Memory B cell (primary cell): Measurements from ENCODE around the gene PRCD.
A peak's percentile ranks its signal among the peaks of the same experiment; 100 is the strongest.

ENCODE experiments used
- ATAC-seq: fragments of 150-1000 bp; cut with Tn5 transposase; 2 replicates; pipeline ENCODE4 v1.10.0; 2021; ENCODE audit warnings: low read depth, mild to moderate bottlenecking, moderate library complexity
- DNase-seq, 2 donors: peaks; one replicate each; pipeline ENCODE4 v3.0.0; 2022; ENCODE audit warnings: low spot score in 2 of 2
- H3K27ac Mint-ChIP-seq: one replicate; pipeline ENCODE4 v1.8.0; 2022; ENCODE audit warnings: mild to moderate bottlenecking, moderate library complexity, mixed read lengths
- H3K27me3 Mint-ChIP-seq: one replicate; pipeline ENCODE4 v1.8.0; 2022; ENCODE audit warnings: mixed read lengths
- H3K36me3 Mint-ChIP-seq: one replicate; pipeline ENCODE4 v1.8.0; 2022; ENCODE audit warnings: mild to moderate bottlenecking, mixed read lengths
- H3K4me1 Mint-ChIP-seq: one replicate; pipeline ENCODE4 v1.8.0; 2022; ENCODE audit warnings: mixed read lengths
- H3K4me3 Mint-ChIP-seq: one replicate; pipeline ENCODE4 v1.8.0; 2022; ENCODE audit warnings: mild to moderate bottlenecking, moderate library complexity, mixed read lengths
- H3K9me3 Mint-ChIP-seq: one replicate; pipeline ENCODE4 v1.8.0; 2022; ENCODE audit warnings: mixed read lengths

PRCD gene

GRCh38 chr17:76567634-76568432, 28.0 kb downstream of the PRCD start:
- H3K9me3 Mint-ChIP-seq, result no peaks in the 10 kb centered on the region
- H3K27ac Mint-ChIP-seq, result peak overlapping the region; percentile 86
- peaks cover 41% of the 10 kb centered on the region for H3K4me1 Mint-ChIP-seq
- peaks cover 2% of the 10 kb centered on the region for H3K27me3 Mint-ChIP-seq
- peak in 1 of 2 donors; percentile 32 for DNase-seq
- H3K4me3 Mint-ChIP-seq, result peak overlapping the region; percentile 27
- H3K36me3 Mint-ChIP-seq, result peaks cover 18% of the 10 kb centered on the region
- peak; percentile 95 for ATAC-seq

GRCh38 chr17:76568811-76569221, 29.0 kb downstream of the PRCD start:
- Mint-ChIP-seq H3K27ac (peak overlapping the region; percentile 86), H3K4me1 (peaks cover 37% of the 10 kb centered on the region), H3K4me3 (peak overlapping the region; percentile 15), H3K36me3 (peaks cover 16% of the 10 kb centered on the region), H3K9me3 (no peaks in the 10 kb centered on the region), H3K27me3 (peaks cover 2% of the 10 kb centered on the region)
- no peak for ATAC-seq
- no peak for DNase-seq

GRCh38 chr17:76569607-76570279, 29.9 kb downstream of the PRCD start:
- no peak overlapping the region for H3K27ac Mint-ChIP-seq
- ATAC-seq, result no peak
- peaks cover 16% of the 10 kb centered on the region for H3K36me3 Mint-ChIP-seq

GRCh38 chr17:76570457-76570856, 30.6 kb downstream of the PRCD start:
- ATAC-seq (no peak), DNase-seq (no peak)
- H3K4me3 Mint-ChIP-seq, result no peak overlapping the region
- peaks cover 14% of the 10 kb centered on the region for H3K36me3 Mint-ChIP-seq
- no peak overlapping the region for H3K27ac Mint-ChIP-seq
- peaks cover 35% of the 10 kb centered on the region for H3K4me1 Mint-ChIP-seq
- peaks cover 4% of the 10 kb centered on the region for H3K27me3 Mint-ChIP-seq
- no peaks in the 10 kb centered on the region for H3K9me3 Mint-ChIP-seq

More at GRCh38 chr17:76569607-76570279, 29.9 kb downstream of the PRCD start:
- Mint-ChIP-seq H3K27me3 (peaks cover 4% of the 10 kb centered on the region), H3K9me3 (no peaks in the 10 kb centered on the region), H3K4me1 (peaks cover 37% of the 10 kb centered on the region), H3K4me3 (no peak overlapping the region)
- DNase-seq, result no peak

- Mint-ChIP-seq H3K4me1 (peaks cover 33% of the 10 kb centered on the region), H3K27ac (no peak overlapping the region), H3K36me3 (peaks cover 10% of the 10 kb centered on the region), H3K9me3 (no peaks in the 10 kb centered on the region), H3K4me3 (no peak overlapping the region), H3K27me3 (peaks cover 4% of the 10 kb centered on the region)
- ATAC-seq (no peak), DNase-seq (no peak)
Observed at GRCh38 chr17:76570877-76571471, 31.1 kb downstream of the PRCD start.

GRCh38 chr17:76572201-76572910, 32.5 kb downstream of the PRCD start:
- H3K4me3 Mint-ChIP-seq, result no peak overlapping the region
- ATAC-seq (no peak), DNase-seq (no peak)
- H3K27ac Mint-ChIP-seq, result no peak overlapping the region
- no peaks in the 10 kb centered on the region for H3K36me3 Mint-ChIP-seq
- H3K27me3 Mint-ChIP-seq, result peaks cover 7% of the 10 kb centered on the region
- peaks cover 20% of the 10 kb centered on the region for H3K4me1 Mint-ChIP-seq
- no peaks in the 10 kb centered on the region for H3K9me3 Mint-ChIP-seq

GRCh38 chr17:76573096-76573495, 33.3 kb downstream of the PRCD start:
- no peak overlapping the region for H3K4me3 Mint-ChIP-seq
- DNase-seq (no peak), ATAC-seq (no peak)
- no peaks in the 10 kb centered on the region for H3K36me3 Mint-ChIP-seq
- H3K9me3 Mint-ChIP-seq, result no peaks in the 10 kb centered on the region
- peaks cover 12% of the 10 kb centered on the region for H3K4me1 Mint-ChIP-seq
- peaks cover 7% of the 10 kb centered on the region for H3K27me3 Mint-ChIP-seq
- H3K27ac Mint-ChIP-seq, result no peak overlapping the region

GRCh38 chr17:76574166-76574565, 34.3 kb downstream of the PRCD start:
- H3K9me3 Mint-ChIP-seq, result no peaks in the 10 kb centered on the region
- peaks cover 3% of the 10 kb centered on the region for H3K4me1 Mint-ChIP-seq
- no peak for ATAC-seq
- H3K36me3 Mint-ChIP-seq, result no peaks in the 10 kb centered on the region
- DNase-seq, result no peak
- H3K27me3 Mint-ChIP-seq, result peaks cover 7% of the 10 kb centered on the region
- no peak overlapping the region for H3K4me3 Mint-ChIP-seq
- no peak overlapping the region for H3K27ac Mint-ChIP-seq

GRCh38 chr17:76575570-76575969, 35.7 kb downstream of the PRCD start:
- Mint-ChIP-seq H3K9me3 (no peaks in the 10 kb centered on the region), H3K27ac (no peak overlapping the region), H3K4me3 (no peak overlapping the region), H3K4me1 (peaks cover 2% of the 10 kb centered on the region), H3K27me3 (peaks cover 5% of the 10 kb centered on the region), H3K36me3 (no peaks in the 10 kb centered on the region)
- ATAC-seq, result no peak
- DNase-seq, result no peak

GRCh38 chr17:76576189-76576588, 36.3 kb downstream of the PRCD start:
- Mint-ChIP-seq H3K36me3 (no peaks in the 10 kb centered on the region), H3K9me3 (no peaks in the 10 kb centered on the region), H3K4me3 (no peak overlapping the region), H3K27ac (no peak overlapping the region), H3K27me3 (peaks cover 5% of the 10 kb centered on the region), H3K4me1 (peaks cover 2% of the 10 kb centered on the region)
- ATAC-seq, result no peak
- DNase-seq, result no peak

GRCh38 chr17:76577876-76578275, 38.0 kb downstream of the PRCD start:
- Mint-ChIP-seq H3K9me3 (no peaks in the 10 kb centered on the region), H3K4me1 (no peaks in the 10 kb centered on the region), H3K27ac (no peak overlapping the region), H3K4me3 (no peak overlapping the region), H3K27me3 (peaks cover 5% of the 10 kb centered on the region), H3K36me3 (no peaks in the 10 kb centered on the region)
- ATAC-seq (no peak), DNase-seq (no peak)

GRCh38 chr17:76578376-76578775, 38.5 kb downstream of the PRCD start:
- Mint-ChIP-seq H3K4me3 (no peak overlapping the region), H3K4me1 (no peaks in the 10 kb centered on the region), H3K27me3 (peaks cover 5% of the 10 kb centered on the region), H3K27ac (no peak overlapping the region), H3K9me3 (no peaks in the 10 kb centered on the region), H3K36me3 (no peaks in the 10 kb centered on the region)
- no peak for DNase-seq
- ATAC-seq, result no peak

GRCh38 chr17:76579281-76579680, 39.4 kb downstream of the PRCD start:
- Mint-ChIP-seq H3K9me3 (no peaks in the 10 kb centered on the region), H3K27me3 (peaks cover 2% of the 10 kb centered on the region), H3K36me3 (no peaks in the 10 kb centered on the region), H3K4me3 (no peak overlapping the region), H3K27ac (no peak overlapping the region), H3K4me1 (no peaks in the 10 kb centered on the region)
- ATAC-seq, result no peak
- no peak for DNase-seq

GRCh38 chr17:76581515-76581914, 41.7 kb downstream of the PRCD start:
- Mint-ChIP-seq H3K27me3 (no peaks in the 10 kb centered on the region), H3K4me3 (no peak overlapping the region), H3K4me1 (peaks cover 2% of the 10 kb centered on the region), H3K27ac (no peak overlapping the region), H3K36me3 (no peaks in the 10 kb centered on the region), H3K9me3 (no peaks in the 10 kb centered on the region)
- no peak for DNase-seq
- ATAC-seq, result no peak
